Liver (tissue), 9 donors: Measurements from ENCODE around the gene TMEFF1. TPM values are rescaled to one million over a fixed set of nuclear protein-coding genes. Genes with fewer than 3 reads are reported as not detected.

Experiments used
- DNase-seq: peaks from one replicate; pipeline ENCODE4 v3.0.0-alpha.2; 2017; ENCODE audit warnings: low spot score
- H3K27ac ChIP-seq, 2 donors: one replicate each; pipeline ENCODE4 v1.7.0; 2013; ENCODE audit warnings: inconsistent platforms in 2 of 2, low read length in 2 of 2, control low read depth in 1 of 2, low read depth in 1 of 2, mild to moderate bottlenecking in 1 of 2
- H3K27me3 ChIP-seq, 4 donors: one replicate each; pipeline versions ENCODE4 v1.6.1 to v1.7.0; 2013; ENCODE audit warnings: low read length in 3 of 4, inconsistent platforms in 1 of 4, mild to moderate bottlenecking in 1 of 4, moderate library complexity in 1 of 4; ENCODE audit not compliant: control insufficient read depth in 4 of 4, insufficient read depth in 4 of 4
- H3K36me3 ChIP-seq, 4 donors: one replicate each; pipeline versions ENCODE4 v1.6.1 to v1.7.0; 2013; ENCODE audit warnings: low read length in 3 of 4, mild to moderate bottlenecking in 3 of 4, low read depth in 1 of 4, moderate library complexity in 1 of 4; ENCODE audit not compliant: control insufficient read depth in 4 of 4, insufficient read depth in 3 of 4
- H3K4me1 ChIP-seq, 4 donors: one replicate each; pipeline versions ENCODE4 v1.6.1 to v1.7.0; 2013; ENCODE audit warnings: low read length in 3 of 4, mild to moderate bottlenecking in 3 of 4, moderate library complexity in 1 of 4; ENCODE audit not compliant: control insufficient read depth in 4 of 4, insufficient read depth in 4 of 4
- H3K4me3 ChIP-seq, 3 donors: one replicate each; pipeline versions ENCODE4 v1.6.1 to v1.7.0; 2013; ENCODE audit warnings: low read length in 3 of 3, control low read depth in 1 of 3, low read depth in 1 of 3, mild to moderate bottlenecking in 1 of 3
- H3K9ac ChIP-seq, 2 donors: one replicate each; pipeline ENCODE4 v1.7.0; 2013; ENCODE audit warnings: low read length in 2 of 2, mild to moderate bottlenecking in 2 of 2, moderate library complexity in 2 of 2, control low read depth in 1 of 2, low read depth in 1 of 2
- H3K9me3 ChIP-seq, 4 donors: one replicate each; pipeline versions ENCODE4 v1.6.1 to v1.7.0; 2013; ENCODE audit warnings: low read length in 3 of 4; ENCODE audit not compliant: control insufficient read depth in 4 of 4
- ATF3 ChIP-seq: IDR thresholded peaks from 2 replicates; pipeline ENCODE4 v1.6.1; 2016; ENCODE audit warnings: antibody characterized with exemption
- CTCF ChIP-seq: fragments of 150-350 bp; IDR thresholded peaks from 2 replicates; pipeline ENCODE4 v1.5.1; 2017; ENCODE audit warnings: improper control_type of control experiment, low read depth, low read length; ENCODE audit not compliant: missing input control
- EGR1 ChIP-seq, 2 donors: IDR thresholded peaks; 2 replicates each; pipeline ENCODE4 v1.6.1; 2016 to 2018; ENCODE audit warnings: antibody characterized with exemption in 2 of 2, low read depth in 2 of 2
- FOXA1 ChIP-seq: IDR thresholded peaks from 2 replicates; pipeline ENCODE4 v1.6.1; 2016; ENCODE audit warnings: antibody characterized with exemption
- FOXA2 ChIP-seq: IDR thresholded peaks from 2 replicates; pipeline ENCODE4 v1.6.1; 2016; ENCODE audit warnings: antibody characterized with exemption
- GABPA ChIP-seq, 2 donors: IDR thresholded peaks in 1 of 2; conservative IDR thresholded peaks in 1 of 2; 2 replicates each; pipeline ENCODE4 v1.6.1; 2016; ENCODE audit warnings: antibody characterized with exemption in 2 of 2, mild to moderate bottlenecking in 1 of 2, moderate library complexity in 1 of 2
- HNF4A ChIP-seq, 2 donors: conservative IDR thresholded peaks; 2 replicates each; pipeline ENCODE4 v1.6.1; 2016; ENCODE audit warnings: antibody characterized with exemption in 2 of 2, mild to moderate bottlenecking in 2 of 2
- HNF4G ChIP-seq: IDR thresholded peaks from 2 replicates; pipeline ENCODE4 v1.6.1; 2016; ENCODE audit warnings: antibody characterized with exemption
- JUND ChIP-seq, 2 donors: IDR thresholded peaks; 2 replicates each; pipeline ENCODE4 v1.6.1; 2016; ENCODE audit warnings: antibody characterized with exemption in 2 of 2
- MAX ChIP-seq: IDR thresholded peaks from 2 replicates; pipeline ENCODE4 v1.6.1; 2016; ENCODE audit warnings: antibody characterized with exemption
- NR2F2 ChIP-seq: IDR thresholded peaks from 2 replicates; pipeline ENCODE4 v1.6.1; 2016; ENCODE audit warnings: antibody characterized with exemption
- RAD21 ChIP-seq, 2 donors: IDR thresholded peaks; 2 replicates each; pipeline ENCODE4 v1.6.1; 2016; ENCODE audit warnings: antibody characterized with exemption in 2 of 2, mild to moderate bottlenecking in 2 of 2
- REST ChIP-seq: IDR thresholded peaks from 2 replicates; pipeline ENCODE4 v1.6.1; 2016; ENCODE audit warnings: antibody characterized with exemption, mild to moderate bottlenecking
- RXRA ChIP-seq, 2 donors: IDR thresholded peaks; 2 replicates each; pipeline ENCODE4 v1.6.1; 2017 to 2018; ENCODE audit warnings: antibody characterized with exemption in 2 of 2, mild to moderate bottlenecking in 1 of 2
- SP1 ChIP-seq: IDR thresholded peaks from 2 replicates; pipeline ENCODE4 v1.6.1; 2018; ENCODE audit warnings: antibody characterized with exemption, mild to moderate bottlenecking
- TAF1 ChIP-seq: conservative IDR thresholded peaks from 2 replicates; pipeline ENCODE4 v1.6.1; 2016; ENCODE audit warnings: antibody characterized with exemption, mild to moderate bottlenecking
- YY1 ChIP-seq: IDR thresholded peaks from 2 replicates; pipeline ENCODE4 v1.6.1; 2016; ENCODE audit warnings: antibody characterized with exemption, mild to moderate bottlenecking
- WGBS: extraction: QIAGEN DNeasy Blood & Tissue Kit; methylation state at CpG from one replicate; pipeline ENCODE4 v1.1.7; 2013; 5-methylcytosine and 5-hydroxymethylcytosine counted together
- polyA plus RNA-seq, 2 donors: library from polyadenylated mRNA; stranded (reverse) in 1 of 2; unstranded in 1 of 2; fragments of 200-250 nt in 1 of 2; fragments of >200 nt in 1 of 2; fragmentation: Nextera tagmentation in 1 of 2; extraction: Ambion mirVana in 1 of 2; gene quantifications; one replicate each; pipeline versions ENCODE4 v1.2.1 to v1.2.3, GENCODE V29; 2013 to 2015
- total RNA-seq, 2 donors: library from RNA; depleted of rRNA; stranded (reverse); fragments of >200 nt; gene quantifications; one replicate each; pipeline ENCODE4 v1.2.3, GENCODE V29; 2014
- TF ChIP-seq, protein P1 (sequence below): IDR thresholded peaks from 2 replicates; pipeline ENCODE4 v1.6.1; 2016; ENCODE audit warnings: antibody characterized with exemption
- donor health status: healthy.
- donor health status: healthy.
- donor health status: healthy.
- donor health status: healthy.
- donor health status: healthy.

Gene TMEFF1
- total and polyA plus RNA-seq, 4 donors = not detected

DNA sequence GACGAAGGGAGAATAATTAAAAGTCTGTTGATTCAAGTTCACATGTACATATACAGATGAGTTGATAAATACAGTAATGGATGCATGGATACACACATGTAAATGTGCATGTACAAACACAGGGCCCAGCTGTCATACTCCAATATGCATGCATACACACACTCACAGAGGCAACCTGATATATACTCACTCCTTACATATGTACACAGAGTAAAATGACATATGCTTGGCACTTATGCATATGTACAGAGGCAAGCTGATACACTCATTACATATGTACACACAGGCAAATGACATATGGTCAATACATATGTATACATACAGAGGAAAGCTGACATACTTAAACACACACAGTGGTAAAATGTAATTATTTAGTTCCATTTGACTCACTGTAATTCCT lies 7.2 kb upstream of the TMEFF1 start:
- no peak overlapping the region for H3K9ac ChIP-seq
- TF ChIP-seq MAX = no peak
- TF ChIP-seq HNF4A (conservative IDR thresholded peaks at IDR 0.05) = no peak
- TF ChIP-seq GABPA (IDR thresholded peaks at IDR 0.05 in 1 of 2, conservative IDR thresholded peaks at IDR 0.05 in 1 of 2) = no peak
- TF ChIP-seq, protein P1, sequence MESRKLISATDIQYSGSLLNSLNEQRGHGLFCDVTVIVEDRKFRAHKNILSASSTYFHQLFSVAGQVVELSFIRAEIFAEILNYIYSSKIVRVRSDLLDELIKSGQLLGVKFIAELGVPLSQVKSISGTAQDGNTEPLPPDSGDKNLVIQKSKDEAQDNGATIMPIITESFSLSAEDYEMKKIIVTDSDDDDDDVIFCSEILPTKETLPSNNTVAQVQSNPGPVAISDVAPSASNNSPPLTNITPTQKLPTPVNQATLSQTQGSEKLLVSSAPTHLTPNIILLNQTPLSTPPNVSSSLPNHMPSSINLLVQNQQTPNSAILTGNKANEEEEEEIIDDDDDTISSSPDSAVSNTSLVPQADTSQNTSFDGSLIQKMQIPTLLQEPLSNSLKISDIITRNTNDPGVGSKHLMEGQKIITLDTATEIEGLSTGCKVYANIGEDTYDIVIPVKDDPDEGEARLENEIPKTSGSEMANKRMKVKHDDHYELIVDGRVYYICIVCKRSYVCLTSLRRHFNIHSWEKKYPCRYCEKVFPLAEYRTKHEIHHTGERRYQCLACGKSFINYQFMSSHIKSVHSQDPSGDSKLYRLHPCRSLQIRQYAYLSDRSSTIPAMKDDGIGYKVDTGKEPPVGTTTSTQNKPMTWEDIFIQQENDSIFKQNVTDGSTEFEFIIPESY = no peak
- no peak for TF ChIP-seq TAF1
- no peak for TF ChIP-seq FOXA1
- no peak for TF ChIP-seq REST
- TF ChIP-seq EGR1 (IDR thresholded peaks at IDR 0.05; ENCODE audit: low read depth in 2 of 2) = no peak
- no peak for TF ChIP-seq SP1
- no peak for TF ChIP-seq YY1
- no peak for TF ChIP-seq NR2F2
- TF ChIP-seq ATF3 = no peak
- TF ChIP-seq CTCF = no peak
- TF ChIP-seq RAD21 (IDR thresholded peaks at IDR 0.05) = no peak
- TF ChIP-seq JUND (IDR thresholded peaks at IDR 0.05) = no peak
- TF ChIP-seq HNF4G = no peak
- no peak for TF ChIP-seq FOXA2
- no peak for TF ChIP-seq RXRA (IDR thresholded peaks at IDR 0.05)
- no peaks in the 10 kb centered on the region for H3K9me3 ChIP-seq
- no peak overlapping the region for H3K4me3 ChIP-seq
- no peak overlapping the region for H3K27ac ChIP-seq
- H3K27me3 ChIP-seq = no peaks in the 10 kb centered on the region
- H3K36me3 ChIP-seq = no peaks in the 10 kb centered on the region
- H3K4me1 ChIP-seq = no peaks in the 10 kb centered on the region
- no peak for DNase-seq
- 97% methylated on average over 1 of the region's 1 CpG for WGBS
